ENCODE results near the gene ATPAF1.
A peak's percentile ranks its signal among the peaks of the same experiment; 100 is the strongest.
"Not testable (repeated sequence)": the region's sequence is repeated elsewhere in the genome, so short reads cannot be mapped to it uniquely, and the experiment has no call there.

ATPAF1 gene, protein sequence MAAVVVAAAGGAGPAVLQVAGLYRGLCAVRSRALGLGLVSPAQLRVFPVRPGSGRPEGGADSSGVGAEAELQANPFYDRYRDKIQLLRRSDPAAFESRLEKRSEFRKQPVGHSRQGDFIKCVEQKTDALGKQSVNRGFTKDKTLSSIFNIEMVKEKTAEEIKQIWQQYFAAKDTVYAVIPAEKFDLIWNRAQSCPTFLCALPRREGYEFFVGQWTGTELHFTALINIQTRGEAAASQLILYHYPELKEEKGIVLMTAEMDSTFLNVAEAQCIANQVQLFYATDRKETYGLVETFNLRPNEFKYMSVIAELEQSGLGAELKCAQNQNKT

DNA sequence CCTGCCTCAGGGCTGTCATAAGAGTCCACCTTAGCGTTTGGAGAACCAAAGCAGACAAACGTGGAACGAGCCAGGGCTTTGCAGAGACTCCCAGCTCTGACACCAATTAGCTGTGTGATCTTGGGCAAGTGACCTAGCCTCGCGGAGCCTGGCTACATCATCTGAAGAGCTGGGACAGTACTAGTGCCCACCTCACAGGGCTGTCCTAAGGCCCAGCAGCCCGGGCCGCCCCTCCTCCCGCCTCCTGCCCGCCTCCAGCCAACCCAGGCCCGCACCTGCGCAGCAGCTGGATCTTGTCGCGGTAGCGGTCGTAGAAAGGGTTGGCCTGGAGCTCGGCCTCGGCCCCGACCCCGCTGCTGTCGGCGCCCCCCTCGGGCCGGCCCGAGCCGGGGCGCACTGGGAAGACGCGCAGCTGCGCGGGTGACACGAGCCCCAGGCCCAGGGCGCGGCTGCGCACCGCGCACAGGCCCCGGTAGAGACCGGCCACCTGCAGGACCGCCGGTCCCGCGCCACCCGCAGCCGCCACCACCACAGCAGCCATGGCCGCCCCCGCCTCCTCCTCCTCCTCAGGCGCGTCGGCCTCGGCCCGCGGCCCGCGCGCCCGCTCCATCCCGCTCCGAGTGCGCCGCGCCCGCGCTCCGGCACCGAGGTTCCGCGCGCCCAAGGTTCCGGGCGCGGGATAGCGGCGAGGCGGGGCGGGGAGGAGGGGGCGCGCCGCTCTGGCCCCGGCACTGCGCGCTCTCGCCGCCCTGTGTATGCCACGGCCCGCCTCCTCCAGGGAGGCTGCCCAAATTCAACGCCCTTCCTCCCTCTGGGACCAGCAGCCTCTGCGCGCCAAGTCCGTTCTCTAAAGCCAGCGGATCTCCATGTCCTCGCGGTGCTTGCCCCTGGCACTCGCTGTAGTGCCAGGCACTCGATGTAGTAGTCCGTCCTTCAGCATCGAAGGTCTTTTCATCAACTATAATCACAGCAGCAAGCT lies at the start of gene ATPAF1:
TSS of gene ATPAF1 (minus strand) at position 583 of the 979 bp plus-strand sequence. CDS start at position 541, 42 bp downstream.
- intact Hi-C loops (cut with micrococcal nuclease) = loop anchor here (10.0 kb wide), 2 partner anchors 47 to 53 kb away; partner anchors contain the start of genes EFCAB14 and MOB3C
- Mint-ChIP-seq H3K36me3 (ENCODE audit: low read depth) (peaks cover 31% of the 10 kb centered on the region), H3K9me3 (no peaks in the 10 kb centered on the region), H3K27ac (no peak within 1 kb of the TSS), H3K4me1 (ENCODE audit: low read depth) (peaks cover 18% of the 10 kb centered on the region), H3K4me3 (no peak within 1 kb of the TSS), H3K27me3 (no peaks in the 10 kb centered on the region)

GRCh38 chr1:46717654-46718053 lies 49.5 kb upstream of the ATPAF1 start:
- H3K9me3 Mint-ChIP-seq = no peaks in the 10 kb centered on the region
- H3K4me3 Mint-ChIP-seq = peak overlapping the region; percentile 85
- intact Hi-C loops (cut with micrococcal nuclease) = loop anchor here (2.0 to 10.0 kb wide), 2 partner anchors 53 to 101 kb away; partner anchors contain the start of genes ATPAF1 and MOB3C
- H3K27me3 Mint-ChIP-seq = no peaks in the 10 kb centered on the region
- peaks cover 38% of the 10 kb centered on the region for H3K4me1 Mint-ChIP-seq (ENCODE audit: low read depth)
- peak overlapping the region; percentile 95 for H3K27ac Mint-ChIP-seq
- H3K36me3 Mint-ChIP-seq (ENCODE audit: low read depth) = peaks cover 59% of the 10 kb centered on the region

DNA sequence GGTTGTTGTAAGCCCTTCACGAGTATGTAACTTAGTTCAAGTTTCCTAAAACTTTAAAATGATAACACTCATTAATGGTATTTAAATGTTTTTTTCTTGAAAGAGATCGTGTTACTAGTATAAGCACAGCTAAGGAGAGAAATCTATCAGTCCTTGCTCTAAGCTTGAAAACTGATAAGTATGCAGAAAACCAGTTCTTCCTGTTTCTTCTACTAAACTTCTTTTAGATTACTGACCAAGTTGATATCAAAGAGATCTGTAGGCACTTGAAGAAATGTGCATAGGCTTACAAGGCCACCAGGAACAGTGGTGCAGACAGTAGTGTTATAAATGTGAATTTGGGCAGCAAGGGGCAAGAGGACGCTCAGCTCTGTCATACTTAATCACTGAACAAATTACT lies 46.8 kb upstream of the ATPAF1 start:
- no peaks in the 10 kb centered on the region for H3K27me3 Mint-ChIP-seq
- peaks cover 38% of the 10 kb centered on the region for H3K4me1 Mint-ChIP-seq (ENCODE audit: low read depth)
- peaks cover 83% of the 10 kb centered on the region for H3K36me3 Mint-ChIP-seq (ENCODE audit: low read depth)
- H3K9me3 Mint-ChIP-seq = no peaks in the 10 kb centered on the region
- intact Hi-C loops (cut with micrococcal nuclease) = loop anchor here (10.0 kb wide), 1 partner anchor 50 kb away; the partner anchor contains the start of gene ATPAF1
- no peak overlapping the region for H3K27ac Mint-ChIP-seq
- no peak overlapping the region for H3K4me3 Mint-ChIP-seq

DNA sequence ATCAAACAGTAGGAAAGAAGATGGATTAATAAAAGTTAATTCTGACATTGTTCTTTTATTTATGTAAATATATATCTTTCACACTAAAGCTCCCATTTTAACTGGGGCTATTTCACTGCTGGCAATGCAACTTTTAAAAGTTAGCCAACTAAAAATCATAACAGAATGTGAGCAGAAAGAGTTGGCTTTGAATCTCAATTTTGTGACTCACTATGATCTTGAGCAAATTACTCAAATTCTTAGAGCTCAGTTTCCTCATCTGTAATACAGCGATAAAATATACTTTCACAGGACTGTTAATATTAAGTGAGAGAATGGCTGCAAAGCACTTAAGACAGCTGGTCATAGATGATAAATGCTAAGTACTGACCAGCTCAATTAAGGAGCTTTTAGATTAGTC lies 40.0 kb upstream of the ATPAF1 start:
- Mint-ChIP-seq H3K4me3 (no peak overlapping the region), H3K36me3 (ENCODE audit: low read depth) (peaks cover 84% of the 10 kb centered on the region), H3K27ac (no peak overlapping the region), H3K4me1 (ENCODE audit: low read depth) (peaks cover 16% of the 10 kb centered on the region), H3K27me3 (no peaks in the 10 kb centered on the region), H3K9me3 (no peaks in the 10 kb centered on the region)
- intact Hi-C loops (cut with micrococcal nuclease) = no loop called here

GRCh38 chr1:46705408-46705807 lies 37.2 kb upstream of the ATPAF1 start:
- Mint-ChIP-seq H3K4me3 (no peak overlapping the region), H3K36me3 (ENCODE audit: low read depth) (peaks cover 90% of the 10 kb centered on the region), H3K4me1 (ENCODE audit: low read depth) (peaks cover 22% of the 10 kb centered on the region), H3K9me3 (no peaks in the 10 kb centered on the region), H3K27ac (no peak overlapping the region), H3K27me3 (no peaks in the 10 kb centered on the region)
- intact Hi-C loops (cut with micrococcal nuclease) = no loop called here

GRCh38 chr1:46703927-46704641 lies 35.9 kb upstream of the ATPAF1 start:
- Mint-ChIP-seq H3K27ac (peak overlapping the region; percentile 18), H3K4me3 (no peak overlapping the region), H3K36me3 (ENCODE audit: low read depth) (peaks cover 80% of the 10 kb centered on the region), H3K27me3 (no peaks in the 10 kb centered on the region), H3K4me1 (ENCODE audit: low read depth) (peaks cover 21% of the 10 kb centered on the region), H3K9me3 (no peaks in the 10 kb centered on the region)
- intact Hi-C loops (cut with micrococcal nuclease) = no loop called here

GRCh38 chr1:46699666-46700065 lies 31.5 kb upstream of the ATPAF1 start:
- intact Hi-C loops (cut with micrococcal nuclease) = no loop called here
- Mint-ChIP-seq H3K4me1 (ENCODE audit: low read depth) (peaks cover 28% of the 10 kb centered on the region), H3K36me3 (ENCODE audit: low read depth) (peaks cover 89% of the 10 kb centered on the region), H3K9me3 (peaks cover 8% of the 10 kb centered on the region), H3K27ac (peak overlapping the region; percentile 59), H3K4me3 (no peak overlapping the region), H3K27me3 (no peaks in the 10 kb centered on the region)

DNA sequence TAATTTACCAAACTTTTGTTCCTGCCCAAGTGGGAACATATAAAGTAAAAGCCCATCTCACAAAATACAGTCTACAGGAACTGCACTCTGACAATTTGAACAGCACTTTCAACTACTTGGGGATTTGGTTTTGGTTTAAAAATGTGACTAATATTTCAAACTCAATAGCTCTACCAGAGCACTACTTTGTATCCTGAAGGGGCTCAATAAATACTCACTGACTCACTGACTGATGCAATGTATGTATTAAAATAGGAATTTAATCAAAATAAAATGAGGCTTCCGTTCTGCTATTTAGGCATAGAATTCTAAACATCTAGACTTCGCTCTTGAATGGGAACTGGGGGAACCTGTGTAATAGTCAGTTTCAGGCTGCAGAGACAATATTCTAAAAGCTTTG lies 28.9 kb upstream of the ATPAF1 start:
- intact Hi-C loops (cut with micrococcal nuclease) = no loop called here
- H3K4me1 Mint-ChIP-seq (ENCODE audit: low read depth) = peaks cover 28% of the 10 kb centered on the region
- H3K4me3 Mint-ChIP-seq = no peak overlapping the region
- no peaks in the 10 kb centered on the region for H3K27me3 Mint-ChIP-seq
- peaks cover 84% of the 10 kb centered on the region for H3K36me3 Mint-ChIP-seq (ENCODE audit: low read depth)
- peaks cover 8% of the 10 kb centered on the region for H3K9me3 Mint-ChIP-seq
- H3K27ac Mint-ChIP-seq = no peak overlapping the region

- H3K4me3 Mint-ChIP-seq; H3K9me3 Mint-ChIP-seq; intact Hi-C loops (cut with micrococcal nuclease); H3K27ac Mint-ChIP-seq; H3K27me3 Mint-ChIP-seq: not testable (repeated sequence)
- peaks cover 91% of the 10 kb centered on the region for H3K36me3 Mint-ChIP-seq (ENCODE audit: low read depth)
- H3K4me1 Mint-ChIP-seq (ENCODE audit: low read depth) = peaks cover 31% of the 10 kb centered on the region
These were observed 26.5 kb upstream of the ATPAF1 start for GRCh38 chr1:46694676-46695075.

DNA sequence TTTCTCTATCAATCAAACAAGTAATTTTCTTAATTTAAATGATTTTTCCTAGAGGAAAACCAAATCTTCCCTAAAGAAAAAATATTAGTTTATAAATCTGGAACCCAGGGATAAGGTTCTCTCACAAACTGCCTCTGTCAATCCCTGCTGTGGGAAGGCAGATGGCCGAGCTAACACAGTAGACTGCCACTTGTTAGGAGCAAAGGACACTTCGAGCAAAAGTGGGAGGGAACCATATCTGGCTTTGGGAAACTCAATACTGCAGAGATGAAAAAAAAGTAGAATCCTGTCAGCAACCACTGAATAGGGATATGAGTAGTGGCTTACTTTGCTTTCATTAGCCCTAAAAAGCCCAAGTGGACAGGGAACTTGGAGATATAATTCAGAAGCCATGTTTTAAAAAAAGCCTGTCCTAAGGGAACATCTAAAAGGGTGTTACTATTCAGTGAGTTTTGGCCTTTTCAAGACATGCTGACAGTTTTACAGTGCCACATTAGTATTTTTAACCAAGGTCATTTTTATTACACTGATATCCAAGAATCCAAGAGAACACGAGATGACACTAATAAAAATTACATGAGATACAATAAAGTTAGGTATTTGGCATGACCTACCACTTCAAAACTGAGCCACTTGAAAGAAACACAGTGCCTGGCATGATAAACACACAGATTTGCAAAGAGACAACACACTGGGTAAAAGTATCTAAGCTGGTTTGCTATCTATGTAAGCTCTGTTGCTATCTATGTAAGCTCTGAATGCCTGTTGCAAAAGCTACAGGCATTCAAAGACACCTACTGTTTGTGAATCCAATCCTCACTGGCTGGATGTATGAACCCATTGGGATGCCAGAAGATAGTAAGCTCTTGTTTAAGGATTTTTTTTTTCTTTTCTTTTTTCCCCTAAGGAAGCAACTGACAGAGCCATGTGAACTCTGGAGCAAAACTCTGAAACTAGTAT lies 24.9 kb upstream of the ATPAF1 start:
- Mint-ChIP-seq H3K27me3 (no peaks in the 10 kb centered on the region), H3K4me1 (ENCODE audit: low read depth) (peaks cover 27% of the 10 kb centered on the region), H3K4me3 (no peak overlapping the region), H3K9me3 (peaks cover 8% of the 10 kb centered on the region), H3K27ac (no peak overlapping the region), H3K36me3 (ENCODE audit: low read depth) (peaks cover 94% of the 10 kb centered on the region)
- intact Hi-C loops (cut with micrococcal nuclease) = no loop called here

DNA sequence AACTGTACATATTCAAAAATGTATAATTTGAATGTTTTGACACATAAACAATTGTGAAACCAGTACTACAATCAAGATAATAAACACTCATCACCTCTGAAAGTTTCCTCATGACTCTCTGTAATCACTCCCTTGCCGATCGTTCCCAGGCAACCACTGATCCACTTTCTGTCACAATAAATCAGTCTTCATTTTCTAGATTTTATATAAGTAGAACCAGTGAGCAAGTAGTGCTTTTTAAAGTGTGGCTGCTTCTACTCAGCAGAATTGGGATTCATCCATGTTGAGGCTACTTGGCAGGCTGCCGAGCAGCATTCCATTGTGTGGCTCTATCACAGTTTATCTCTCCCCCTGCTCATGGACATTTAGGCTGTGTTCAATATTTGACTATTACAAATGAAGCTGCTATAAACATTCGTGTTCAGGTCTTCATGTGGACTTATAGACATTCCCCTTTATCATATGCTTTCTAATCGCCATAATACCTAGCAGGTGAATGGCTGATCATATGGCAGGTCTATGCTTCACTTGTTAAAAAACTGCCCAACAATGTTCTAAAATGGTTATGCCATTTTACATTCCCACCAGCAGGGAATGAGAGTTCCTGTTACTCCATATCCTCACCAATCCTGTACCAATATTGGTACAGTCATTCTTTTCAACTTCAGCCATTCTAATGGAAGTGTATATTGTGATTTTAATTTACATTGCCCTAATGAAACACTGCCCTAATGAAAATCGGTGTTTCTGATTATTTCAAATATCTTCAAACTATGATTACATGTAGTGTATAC lies 24.0 kb upstream of the ATPAF1 start:
- intact Hi-C loops (cut with micrococcal nuclease) = no loop called here
- no peak overlapping the region for H3K27ac Mint-ChIP-seq
- peaks cover 34% of the 10 kb centered on the region for H3K4me1 Mint-ChIP-seq (ENCODE audit: low read depth)
- no peak overlapping the region for H3K4me3 Mint-ChIP-seq
- H3K27me3 Mint-ChIP-seq = no peaks in the 10 kb centered on the region
- H3K36me3 Mint-ChIP-seq (ENCODE audit: low read depth) = peaks cover 94% of the 10 kb centered on the region
- peaks cover 8% of the 10 kb centered on the region for H3K9me3 Mint-ChIP-seq

DNA sequence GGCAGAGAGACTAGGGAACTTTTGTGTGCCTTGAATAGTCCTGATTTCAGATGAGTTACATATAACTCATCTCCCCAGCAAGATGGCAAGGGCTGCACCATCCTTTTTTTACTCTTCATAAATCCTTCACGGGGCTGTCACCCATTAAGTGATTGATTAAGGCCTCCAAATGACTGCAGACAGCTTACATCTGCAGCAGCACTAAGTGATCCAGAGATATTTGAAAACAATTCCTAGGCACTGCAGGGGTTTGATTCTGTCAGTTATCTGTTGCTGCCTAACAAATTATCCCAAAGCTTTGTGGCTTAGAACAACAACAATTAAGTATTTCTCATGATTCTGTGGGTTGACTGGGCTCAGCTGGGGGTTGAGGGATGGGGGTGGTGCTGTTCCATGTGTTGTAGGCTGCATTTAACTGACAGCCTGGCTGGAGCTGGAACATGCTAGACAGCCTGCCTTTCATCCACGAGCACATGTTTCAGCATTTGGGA lies 22.8 kb upstream of the ATPAF1 start:
- Mint-ChIP-seq H3K4me3 (no peak overlapping the region), H3K9me3 (peaks cover 8% of the 10 kb centered on the region), H3K4me1 (ENCODE audit: low read depth) (peaks cover 40% of the 10 kb centered on the region), H3K27me3 (no peaks in the 10 kb centered on the region), H3K27ac (no peak overlapping the region), H3K36me3 (ENCODE audit: low read depth) (peaks cover 94% of the 10 kb centered on the region)
- intact Hi-C loops (cut with micrococcal nuclease) = no loop called here

All from dendritic cell treated with granulocyte-macrophage colony-stimulating factor and Interleukin-4, amounts not matched to agents 40 ng/mL and 50 ng/mL, for 4 days (primary cell).